CD8-positive, alpha-beta memory T cell (primary cell): ENCODE results near the gene KCNAB1. TPM values are rescaled to one million over a fixed set of nuclear protein-coding genes. Genes with fewer than 3 reads are reported as not detected.
A peak's percentile ranks its signal among the peaks of the same experiment; 100 is the strongest.

Source experiments
- CTCF ChIA-PET: fragments of 350-600 bp; sonication (Branson Sonifier 250); formaldehyde crosslinking; loops from one replicate; lab custom pipeline; 2021; ENCODE audit warnings: antibody characterized with exemption; lab: Charles Lee
- POLR2A ChIA-PET: fragments of 350-600 bp; sonication (Branson Sonifier 250); formaldehyde crosslinking; loops from one replicate; lab custom pipeline; 2021; ENCODE audit warnings: antibody characterized with exemption; lab: Charles Lee
- DNase-seq, 5 donors: peaks; one replicate each; pipeline versions ENCODE4 v3.0.0 to v3.0.0-alpha.2; 2020 to 2022; ENCODE audit warnings: mixed read lengths in 1 of 5
- H3K27ac ChIP-seq: one replicate; pipeline ENCODE4 v1.7.0; 2013; ENCODE audit warnings: low read depth, mild to moderate bottlenecking, low read length, moderate library complexity
- H3K27me3 ChIP-seq: 2 replicates; pipeline ENCODE4 v1.7.0; 2013; ENCODE audit warnings: low read length, mild to moderate bottlenecking; ENCODE audit not compliant: insufficient read depth, poor library complexity, severe bottlenecking
- H3K36me3 ChIP-seq: 2 replicates; pipeline ENCODE4 v1.7.0; 2013; ENCODE audit warnings: mild to moderate bottlenecking, low read length, moderate library complexity; ENCODE audit not compliant: insufficient read depth
- H3K4me1 ChIP-seq: 2 replicates; pipeline ENCODE4 v1.7.0; 2013; ENCODE audit warnings: mild to moderate bottlenecking, low read length, moderate library complexity; ENCODE audit not compliant: insufficient read depth
- H3K4me3 ChIP-seq: 2 replicates; pipeline ENCODE4 v1.7.0; 2013; ENCODE audit warnings: mild to moderate bottlenecking, low read length
- H3K9me3 ChIP-seq: 2 replicates; pipeline ENCODE4 v1.7.0; 2013; ENCODE audit warnings: mild to moderate bottlenecking, low read length
- H3K27ac Mint-ChIP-seq, 8 donors: one replicate each; pipeline ENCODE4 v1.8.0; 2020 to 2021; ENCODE audit warnings: mixed read lengths in 8 of 8, mild to moderate bottlenecking in 6 of 8, inconsistent platforms in 3 of 8, moderate library complexity in 3 of 8
- H3K27me3 Mint-ChIP-seq, 2 donors: one replicate each; pipeline ENCODE4 v1.8.0; 2020 to 2021; ENCODE audit warnings: mixed read lengths in 2 of 2, mild to moderate bottlenecking in 1 of 2, moderate library complexity in 1 of 2
- H3K36me3 Mint-ChIP-seq, 3 donors: one replicate each; pipeline ENCODE4 v1.8.0; 2020 to 2021; ENCODE audit warnings: mixed read lengths in 3 of 3, inconsistent platforms in 1 of 3, mild to moderate bottlenecking in 1 of 3
- H3K4me1 Mint-ChIP-seq, 3 donors: one replicate each; pipeline ENCODE4 v1.8.0; 2020 to 2021; ENCODE audit warnings: mixed read lengths in 3 of 3, inconsistent platforms in 1 of 3, mild to moderate bottlenecking in 1 of 3
- H3K4me3 Mint-ChIP-seq, 7 donors: one replicate each; pipeline ENCODE4 v1.8.0; 2020 to 2021; ENCODE audit warnings: mixed read lengths in 7 of 7, mild to moderate bottlenecking in 6 of 7, moderate library complexity in 4 of 7, inconsistent platforms in 2 of 7
- H3K9me3 Mint-ChIP-seq, 5 donors: one replicate each; pipeline ENCODE4 v1.8.0; 2020 to 2022; ENCODE audit warnings: mixed read lengths in 5 of 5, mild to moderate bottlenecking in 3 of 5, moderate library complexity in 2 of 5, inconsistent platforms in 1 of 5
- polyA plus RNA-seq: library from polyadenylated mRNA; unstranded; fragments of 300-500 nt; fragmentation: Illumina TruSeq; gene quantifications from one replicate; pipeline ENCODE4 v1.2.3, GENCODE V29; 2021
- total RNA-seq, 2 experiments: library from RNA; stranded (reverse); gene quantifications; one replicate each; pipeline ENCODE4 v1.2.3, GENCODE V29; 2021

KCNAB1 gene
- total and polyA plus RNA-seq, 3 experiments from 2014 or later = 0.32 TPM; not detected in 2

- H3K27ac Mint-ChIP-seq = no peak overlapping the region
- Histone ChIP-seq H3K4me3 (no peak overlapping the region), H3K27me3 (no peaks in the 10 kb centered on the region), H3K4me1 (no peaks in the 10 kb centered on the region), H3K36me3 (no peaks in the 10 kb centered on the region), H3K9me3 (no peaks in the 10 kb centered on the region), H3K27ac (no peak overlapping the region)
- no peak overlapping the region for H3K4me3 Mint-ChIP-seq
- no peak for DNase-seq
- no peaks in the 10 kb centered on the region for H3K4me1 Mint-ChIP-seq
- peaks cover 0 to 8% of the 10 kb centered on the region in 2 donors for H3K27me3 Mint-ChIP-seq
- H3K36me3 Mint-ChIP-seq = peaks cover 0 to 3% (median 0%) of the 10 kb centered on the region in 3 donors
- ChIA-PET POLR2A (no interaction called here), CTCF (interaction anchor here (1.6 to 2.0 kb wide), 3 partner anchors 31 to 710 kb away, joined by 4 to 6 read pairs (median 4); partner anchors contain the start of gene C3orf33)
- H3K9me3 Mint-ChIP-seq = no peaks in the 10 kb centered on the region
These were observed 395.9 kb downstream of the KCNAB1 start for GRCh38 chr3:156516284-156516683.

DNA sequence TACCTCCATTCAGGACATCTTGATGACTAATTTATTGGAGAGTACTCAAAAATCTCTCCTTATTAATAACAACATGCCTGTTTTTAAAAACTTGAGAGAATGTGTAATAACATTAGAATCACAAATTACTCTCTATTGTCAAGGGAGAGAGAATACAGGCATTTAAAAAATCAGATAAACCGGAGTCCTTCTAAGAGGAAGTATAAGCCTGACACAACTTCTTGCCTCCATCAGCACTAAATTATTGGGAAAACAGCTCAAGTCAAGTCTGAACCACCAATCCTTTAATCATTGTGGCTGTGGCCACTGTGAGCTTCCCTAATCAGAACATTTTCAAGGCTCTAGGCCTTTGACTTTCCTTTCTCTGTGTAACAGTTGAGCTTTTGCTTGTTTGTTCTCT lies 396.6 kb downstream of the KCNAB1 start:
- ChIA-PET CTCF (interaction anchor here (1.6 to 2.0 kb wide), 3 partner anchors 32 to 711 kb away, joined by 4 to 6 read pairs (median 4); partner anchors contain the start of gene C3orf33), POLR2A (no interaction called here)
- Mint-ChIP-seq H3K27ac (peak overlapping the region in 1 of 8 donors; percentile 72), H3K27me3 (peaks cover 2 to 8% of the 10 kb centered on the region in 2 donors), H3K9me3 (no peaks in the 10 kb centered on the region), H3K4me1 (no peaks in the 10 kb centered on the region), H3K4me3 (no peak overlapping the region), H3K36me3 (peaks cover 0 to 3% (median 0%) of the 10 kb centered on the region in 3 donors)
- no peak for DNase-seq
- Histone ChIP-seq H3K27ac (no peak overlapping the region), H3K36me3 (no peaks in the 10 kb centered on the region), H3K4me1 (no peaks in the 10 kb centered on the region), H3K9me3 (no peaks in the 10 kb centered on the region), H3K4me3 (no peak overlapping the region), H3K27me3 (no peaks in the 10 kb centered on the region)

DNA sequence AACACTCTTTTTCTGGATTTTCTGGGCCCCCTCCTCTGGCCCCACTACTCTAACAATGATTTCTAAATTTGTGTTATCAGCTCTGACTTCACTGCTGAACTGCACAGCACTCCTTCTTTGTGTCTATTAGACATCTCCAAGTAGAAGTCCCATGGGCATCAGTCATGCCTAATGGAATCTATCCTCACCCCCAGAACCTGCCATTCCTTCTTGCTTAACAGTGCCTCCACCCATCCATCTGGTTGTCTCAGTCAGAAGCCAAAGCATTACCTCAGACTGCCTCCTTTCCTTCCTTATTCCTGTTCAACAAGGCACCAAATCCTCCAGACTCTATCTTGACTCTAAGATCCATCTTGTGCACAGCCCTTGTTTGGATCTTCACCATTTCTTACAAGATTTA lies 398.3 kb downstream of the KCNAB1 start:
- Mint-ChIP-seq H3K27me3 (peaks cover 8 to 14% of the 10 kb centered on the region in 2 donors), H3K4me3 (no peak overlapping the region), H3K4me1 (peaks cover 0 to 8% (median 2%) of the 10 kb centered on the region in 3 donors), H3K36me3 (peaks cover 0 to 3% (median 0%) of the 10 kb centered on the region in 3 donors), H3K27ac (no peak overlapping the region), H3K9me3 (no peaks in the 10 kb centered on the region)
- Histone ChIP-seq H3K36me3 (no peaks in the 10 kb centered on the region), H3K9me3 (no peaks in the 10 kb centered on the region), H3K4me3 (no peak overlapping the region), H3K27ac (no peak overlapping the region), H3K27me3 (no peaks in the 10 kb centered on the region), H3K4me1 (no peaks in the 10 kb centered on the region)
- ChIA-PET POLR2A (no interaction called here), CTCF (interaction anchor here (1.1 kb wide), 1 partner anchor 9 kb away, joined by 3 read pairs; no protein-coding TSS in a partner anchor)
- DNase-seq = no peak

DNA sequence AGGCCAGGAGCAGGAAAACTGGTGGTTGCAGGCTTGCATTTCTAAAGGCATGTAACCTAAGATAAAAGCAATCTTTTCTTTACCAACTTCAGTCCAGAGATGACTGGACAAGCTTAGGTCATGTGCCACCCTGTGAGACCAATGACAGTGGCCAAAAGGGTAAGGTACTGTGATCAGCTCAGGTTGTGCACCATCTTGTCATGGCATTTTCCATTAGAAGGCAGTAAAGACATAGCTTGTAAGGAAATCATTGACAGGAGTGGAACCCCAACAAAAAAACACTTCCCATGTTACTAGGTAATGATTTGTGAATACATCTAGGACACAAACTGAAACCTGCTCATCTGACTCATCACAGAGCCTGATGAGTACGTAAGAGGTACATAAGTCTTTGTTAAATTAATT lies 399.4 kb downstream of the KCNAB1 start:
- H3K27me3 Mint-ChIP-seq = peaks cover 13 to 19% of the 10 kb centered on the region in 2 donors
- H3K4me3 Mint-ChIP-seq = no peak overlapping the region
- H3K9me3 Mint-ChIP-seq = peaks cover 0 to 3% (median 0%) of the 10 kb centered on the region in 5 donors
- Histone ChIP-seq H3K4me3 (no peak overlapping the region), H3K4me1 (peaks cover 2% of the 10 kb centered on the region), H3K27ac (no peak overlapping the region), H3K36me3 (no peaks in the 10 kb centered on the region), H3K27me3 (no peaks in the 10 kb centered on the region), H3K9me3 (no peaks in the 10 kb centered on the region)
- ChIA-PET POLR2A (no interaction called here), CTCF (interaction anchor here (0.7 to 1.4 kb wide), 3 partner anchors 563 to 714 kb away, joined by 3 read pairs; partner anchors contain the start of gene C3orf33)
- DNase-seq = no peak
- peaks cover 6 to 19% (median 12%) of the 10 kb centered on the region in 3 donors for H3K4me1 Mint-ChIP-seq
- H3K36me3 Mint-ChIP-seq = peaks cover 0 to 3% (median 0%) of the 10 kb centered on the region in 3 donors
- no peak overlapping the region for H3K27ac Mint-ChIP-seq

DNA sequence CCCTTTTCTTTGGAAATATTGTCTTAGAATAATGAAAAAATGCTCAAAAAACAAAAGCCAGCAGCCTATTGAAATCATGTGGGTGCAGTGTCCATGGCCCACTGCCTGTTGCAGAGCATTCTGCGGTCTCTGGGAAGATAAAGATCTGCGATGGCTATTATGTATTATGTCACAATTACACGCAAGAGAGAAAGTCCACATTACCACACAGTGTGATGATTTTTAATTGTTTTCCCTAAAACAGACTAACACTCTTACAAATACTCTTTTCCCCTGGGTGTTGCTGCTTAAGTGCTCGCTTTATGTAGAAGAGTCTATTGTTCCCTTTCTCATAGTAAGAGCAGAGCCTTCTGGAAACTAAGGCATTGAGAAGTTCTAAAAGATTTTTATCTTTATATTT lies 402.3 kb downstream of the KCNAB1 start:
- Histone ChIP-seq H3K4me1 (peaks cover 6% of the 10 kb centered on the region), H3K27ac (no peak overlapping the region), H3K4me3 (no peak overlapping the region), H3K9me3 (no peaks in the 10 kb centered on the region), H3K36me3 (no peaks in the 10 kb centered on the region), H3K27me3 (no peaks in the 10 kb centered on the region)
- peaks cover 0 to 1% (median 0%) of the 10 kb centered on the region in 3 donors for H3K36me3 Mint-ChIP-seq
- H3K9me3 Mint-ChIP-seq = peaks cover 0 to 3% (median 0%) of the 10 kb centered on the region in 5 donors
- no peak for DNase-seq
- peak overlapping the region in 1 of 8 donors; percentile 91 for H3K27ac Mint-ChIP-seq
- CTCF ChIA-PET = interaction anchor here (1.4 to 3.9 kb wide), 2 partner anchors 13 to 372 kb away, joined by 3 to 18 read pairs; no protein-coding TSS in a partner anchor
- H3K27me3 Mint-ChIP-seq = peaks cover 17 to 19% of the 10 kb centered on the region in 2 donors
- H3K4me1 Mint-ChIP-seq = peaks cover 9 to 22% (median 20%) of the 10 kb centered on the region in 3 donors
- H3K4me3 Mint-ChIP-seq = no peak overlapping the region
- POLR2A ChIA-PET = no interaction called here

DNA sequence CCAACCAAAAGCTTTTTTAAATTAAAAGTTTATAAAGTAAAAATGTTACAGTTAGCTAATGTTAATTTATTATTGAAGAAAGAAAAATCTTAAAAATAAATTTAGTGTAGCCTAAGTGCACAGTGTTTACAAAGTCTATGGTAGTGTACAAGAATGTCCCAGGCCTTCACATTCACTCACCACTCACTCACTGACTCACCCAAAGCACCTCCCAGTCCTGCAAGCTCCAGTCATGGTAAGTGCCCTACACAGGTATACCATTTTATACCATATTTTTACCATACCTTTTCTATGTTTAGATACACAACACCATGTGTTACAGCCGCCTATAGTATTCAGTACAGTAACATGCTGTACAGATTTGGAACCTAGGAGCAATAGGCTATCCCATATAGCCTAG lies 405.4 kb downstream of the KCNAB1 start:
- CTCF ChIA-PET = interaction anchor here (1.1 to 3.9 kb wide), 7 partner anchors 9 to 605 kb away, joined by 3 to 18 read pairs (median 3); no protein-coding TSS in a partner anchor
- Mint-ChIP-seq H3K27ac (no peak overlapping the region), H3K36me3 (peaks cover 0 to 4% (median 2%) of the 10 kb centered on the region in 3 donors), H3K9me3 (peaks cover 0 to 3% (median 0%) of the 10 kb centered on the region in 5 donors), H3K4me1 (peaks cover 9 to 22% (median 20%) of the 10 kb centered on the region in 3 donors), H3K27me3 (peaks cover 11 to 19% of the 10 kb centered on the region in 2 donors), H3K4me3 (no peak overlapping the region)
- POLR2A ChIA-PET = interaction anchor here (1.0 to 1.5 kb wide), 2 partner anchors 9 to 16 kb away, joined by 3 read pairs; no protein-coding TSS in a partner anchor
- Histone ChIP-seq H3K4me3 (no peak overlapping the region), H3K27me3 (no peaks in the 10 kb centered on the region), H3K4me1 (peaks cover 6% of the 10 kb centered on the region), H3K27ac (no peak overlapping the region), H3K36me3 (no peaks in the 10 kb centered on the region), H3K9me3 (no peaks in the 10 kb centered on the region)
- DNase-seq = no peak

DNA sequence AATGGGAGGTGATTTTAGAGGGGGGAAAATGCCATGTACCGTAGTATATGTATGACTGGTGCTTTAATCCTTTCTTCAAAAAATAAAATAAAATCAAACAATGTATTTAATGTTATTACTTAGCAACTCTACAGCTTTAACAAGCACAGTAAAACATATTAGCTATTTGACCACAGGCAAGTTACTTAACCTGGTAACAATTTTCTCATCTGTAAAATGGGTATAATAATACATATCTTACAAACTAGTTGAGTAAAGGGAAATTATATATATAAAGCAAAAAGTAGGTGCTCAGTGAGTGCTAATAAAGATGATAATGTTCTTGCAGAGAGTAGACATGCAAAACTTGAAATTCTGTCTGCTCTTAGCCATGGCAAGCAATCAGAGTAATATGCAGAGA lies 406.7 kb downstream of the KCNAB1 start:
- H3K27ac ChIP-seq = no peak overlapping the region
- H3K4me1 ChIP-seq = peaks cover 6% of the 10 kb centered on the region
- CTCF ChIA-PET = interaction anchor here (0.7 kb wide), 1 partner anchor 28 kb away, joined by 3 read pairs; the partner anchor contains the start of gene SSR3
- no peak overlapping the region for H3K4me3 ChIP-seq
- Mint-ChIP-seq H3K9me3 (peaks cover 0 to 3% (median 0%) of the 10 kb centered on the region in 5 donors), H3K36me3 (peaks cover 0 to 8% (median 3%) of the 10 kb centered on the region in 3 donors), H3K27ac (no peak overlapping the region), H3K4me1 (peaks cover 9 to 22% (median 20%) of the 10 kb centered on the region in 3 donors), H3K4me3 (no peak overlapping the region), H3K27me3 (peaks cover 11 to 16% of the 10 kb centered on the region in 2 donors)
- H3K27me3 ChIP-seq = no peaks in the 10 kb centered on the region
- H3K36me3 ChIP-seq = no peaks in the 10 kb centered on the region
- no peaks in the 10 kb centered on the region for H3K9me3 ChIP-seq
- DNase-seq = no peak
- POLR2A ChIA-PET = no interaction called here

DNA sequence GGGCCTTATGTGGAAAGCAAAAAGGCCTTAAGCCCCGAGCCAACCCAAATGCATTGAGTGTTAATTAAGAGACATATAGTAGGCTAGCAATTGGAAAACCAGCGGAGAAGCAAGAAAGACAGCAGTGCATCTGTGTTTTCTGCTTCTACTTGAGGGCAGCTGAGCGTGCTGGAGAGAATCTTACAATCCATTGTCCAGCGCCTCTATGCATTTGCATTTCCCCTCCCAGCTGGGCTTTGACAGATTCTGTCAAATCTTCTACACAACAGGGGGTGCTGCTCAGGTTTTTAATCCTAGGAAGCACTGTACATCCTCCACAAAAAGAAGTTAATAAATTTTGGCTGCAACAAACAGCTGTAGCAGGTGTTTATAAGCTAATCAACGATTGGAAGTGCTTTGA lies 410.6 kb downstream of the KCNAB1 start:
- Mint-ChIP-seq H3K36me3 (peaks cover 3 to 23% (median 5%) of the 10 kb centered on the region in 3 donors), H3K9me3 (no peaks in the 10 kb centered on the region), H3K4me1 (peaks cover 0 to under 1% (median 0%) of the 10 kb centered on the region in 3 donors), H3K27me3 (peaks cover 0 to 5% of the 10 kb centered on the region in 2 donors), H3K27ac (no peak overlapping the region), H3K4me3 (no peak overlapping the region)
- DNase-seq = no peak
- no peaks in the 10 kb centered on the region for H3K9me3 ChIP-seq
- no peak overlapping the region for H3K4me3 ChIP-seq
- H3K27ac ChIP-seq = no peak overlapping the region
- no peaks in the 10 kb centered on the region for H3K4me1 ChIP-seq
- ChIA-PET POLR2A (no interaction called here), CTCF (interaction anchor here (0.6 to 1.1 kb wide), 2 partner anchors 378 to 630 kb away, joined by 3 read pairs; no protein-coding TSS in a partner anchor)
- no peaks in the 10 kb centered on the region for H3K27me3 ChIP-seq
- no peaks in the 10 kb centered on the region for H3K36me3 ChIP-seq
